IPS DF 4.7 (cell line): ENCODE measurements around the gene MAML2.
"Not testable (repeated sequence)": the region's sequence is repeated elsewhere in the genome, so short reads cannot be mapped to it uniquely, and the experiment has no call there.

ENCODE experiments used
- DNase-seq: peaks from one replicate; pipeline ENCODE4 v3.0.0-alpha.2; 2013; ENCODE audit warnings: low spot score; ENCODE audit errors: extremely low read depth

Gene MAML2

GRCh38 chr11:96293598-96294021 is 49.4 kb downstream of the MAML2 start:
- DNase-seq: no peak

- no peak for DNase-seq
Measured at GRCh38 chr11:96293109-96293508, 49.9 kb downstream of the MAML2 start.

- no peak for DNase-seq
Measured at GRCh38 chr11:96292291-96293010, 50.5 kb downstream of the MAML2 start.

GRCh38 chr11:96290631-96291030 is 52.4 kb downstream of the MAML2 start:
- DNase-seq: no peak

GRCh38 chr11:96290031-96290430 is 53.0 kb downstream of the MAML2 start:
- no peak for DNase-seq

- no peak for DNase-seq
Measured at GRCh38 chr11:96288915-96289314, 54.1 kb downstream of the MAML2 start.

- no peak for DNase-seq
Measured at GRCh38 chr11:96287822-96288439, 55.1 kb downstream of the MAML2 start.

GRCh38 chr11:96285985-96286384 is 57.0 kb downstream of the MAML2 start:
- DNase-seq: not testable (repeated sequence)

GRCh38 chr11:96284917-96285316 is 58.1 kb downstream of the MAML2 start:
- no peak for DNase-seq

- DNase-seq: no peak
Measured at GRCh38 chr11:96284401-96284800, 58.6 kb downstream of the MAML2 start.

- no peak for DNase-seq
Measured at GRCh38 chr11:96282625-96283220, 60.3 kb downstream of the MAML2 start.

- no peak for DNase-seq
Measured at GRCh38 chr11:96280444-96280843, 62.6 kb downstream of the MAML2 start.

GRCh38 chr11:96279896-96280290 is 63.1 kb downstream of the MAML2 start:
- no peak for DNase-seq

GRCh38 chr11:96279018-96279895 is 63.7 kb downstream of the MAML2 start:
- DNase-seq: no peak

- no peak for DNase-seq
Measured at GRCh38 chr11:96278039-96278897, 64.7 kb downstream of the MAML2 start.

GRCh38 chr11:96277696-96278038 is 65.3 kb downstream of the MAML2 start:
- DNase-seq: no peak

- no peak for DNase-seq
Measured at GRCh38 chr11:96276836-96277235, 66.2 kb downstream of the MAML2 start.

- no peak for DNase-seq
Measured at GRCh38 chr11:96275801-96276594, 67.0 kb downstream of the MAML2 start.

GRCh38 chr11:96273507-96273906 is 69.5 kb downstream of the MAML2 start:
- DNase-seq: no peak
